Measurements from ENCODE around the gene MINDY2. TPM values are rescaled to one million over a fixed set of nuclear protein-coding genes. Genes with fewer than 3 reads are reported as not detected.
"Not testable (repeated sequence)": the region's sequence is repeated elsewhere in the genome, so short reads cannot be mapped to it uniquely, and the experiment has no call there.

Gene MINDY2
- total RNA-seq, 1 donor = 19.9 TPM

DNA sequence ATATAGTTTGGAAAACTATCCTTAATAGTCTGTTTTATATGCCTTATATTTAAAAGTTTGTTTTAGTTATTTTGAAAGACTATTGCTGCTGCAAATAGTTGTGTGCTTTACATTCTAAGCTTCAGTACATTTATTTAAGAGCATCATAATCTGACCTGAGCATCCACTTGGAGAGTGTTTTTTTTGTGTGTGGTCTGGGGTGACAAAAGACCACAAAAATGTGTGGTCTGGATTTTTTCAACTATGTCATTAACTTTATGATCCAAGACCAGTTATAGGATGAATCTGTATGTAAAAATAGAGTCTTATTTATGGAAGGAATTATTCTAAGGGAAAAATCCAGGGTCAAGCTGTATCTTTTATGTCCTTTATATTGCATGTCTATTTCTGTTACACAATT lies 85.0 kb downstream of the MINDY2 start:
- no peaks in the 10 kb centered on the region for H3K79me2 ChIP-seq (ENCODE audit: insufficient read depth, low read length)
- H3K4me3 ChIP-seq (ENCODE audit: insufficient read depth, low read length) = no peak overlapping the region
- peaks cover 3% of the 10 kb centered on the region for H3K36me3 ChIP-seq (ENCODE audit: insufficient read depth, low read length)
- no peak for TF ChIP-seq CTCF (IDR thresholded peaks at IDR 0.05; ENCODE audit: extremely low read depth, low read depth, low read length)
- peaks cover 17% of the 10 kb centered on the region for H3K4me1 ChIP-seq (ENCODE audit: insufficient read depth, low read length)
- H3K4me2 ChIP-seq (ENCODE audit: insufficient read depth, low read length) = no peak overlapping the region
- H3K9me3 ChIP-seq (ENCODE audit: low read depth, low read length) = no peaks in the 10 kb centered on the region
- H2AFZ ChIP-seq (ENCODE audit: low read length) = no peak overlapping the region
- no peaks in the 10 kb centered on the region for H3K27me3 ChIP-seq (ENCODE audit: insufficient read depth, low read length)
- no peaks in the 10 kb centered on the region for H4K20me1 ChIP-seq (ENCODE audit: insufficient read depth, low read length)
- H3K27ac ChIP-seq (ENCODE audit: low read depth, low read length) = peak overlapping the region; percentile 37
- no peak for DNase-seq (ENCODE audit: insufficient read length, low spot score, missing footprints)

- not testable (repeated sequence) for H3K79me2 ChIP-seq (ENCODE audit: insufficient read depth, low read length); H3K4me2 ChIP-seq (ENCODE audit: insufficient read depth, low read length); H3K36me3 ChIP-seq (ENCODE audit: insufficient read depth, low read length); H3K27ac ChIP-seq (ENCODE audit: low read depth, low read length); H2AFZ ChIP-seq (ENCODE audit: low read length); H3K4me3 ChIP-seq (ENCODE audit: insufficient read depth, low read length); H3K27me3 ChIP-seq (ENCODE audit: insufficient read depth, low read length); H3K9me3 ChIP-seq (ENCODE audit: low read depth, low read length); DNase-seq (ENCODE audit: insufficient read length, low spot score, missing footprints); H4K20me1 ChIP-seq (ENCODE audit: insufficient read depth, low read length)
- peaks cover 17% of the 10 kb centered on the region for H3K4me1 ChIP-seq (ENCODE audit: insufficient read depth, low read length)
These were observed 85.5 kb downstream of the MINDY2 start for GRCh38 chr15:58856621-58857020.

DNA sequence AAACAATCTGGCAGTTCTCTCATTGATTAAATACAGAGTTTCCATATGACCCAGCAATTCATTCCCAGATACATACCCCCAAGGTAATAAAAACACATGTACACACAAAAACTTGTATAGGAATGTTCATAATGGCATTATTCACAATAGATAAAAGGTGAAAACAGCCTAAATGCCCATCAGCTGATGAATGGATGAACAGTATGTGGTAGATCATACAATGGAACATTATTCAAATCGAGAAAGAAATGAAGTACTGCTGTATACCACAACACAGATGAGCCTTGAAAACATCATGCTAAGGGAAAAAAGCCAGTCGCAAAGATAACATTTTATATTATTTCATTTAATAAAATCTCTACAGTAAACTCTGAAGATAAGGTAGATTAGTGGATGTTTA lies 91.2 kb downstream of the MINDY2 start:
- Histone ChIP-seq H3K9me3 (ENCODE audit: low read depth, low read length) (no peaks in the 10 kb centered on the region), H3K4me3 (ENCODE audit: insufficient read depth, low read length) (no peak overlapping the region), H3K79me2 (ENCODE audit: insufficient read depth, low read length) (no peaks in the 10 kb centered on the region), H2AFZ (ENCODE audit: low read length) (no peak overlapping the region), H3K27ac (ENCODE audit: low read depth, low read length) (no peak overlapping the region), H3K27me3 (ENCODE audit: insufficient read depth, low read length) (no peaks in the 10 kb centered on the region), H3K36me3 (ENCODE audit: insufficient read depth, low read length) (no peaks in the 10 kb centered on the region), H3K4me2 (ENCODE audit: insufficient read depth, low read length) (no peak overlapping the region), H3K4me1 (ENCODE audit: insufficient read depth, low read length) (no peaks in the 10 kb centered on the region), H4K20me1 (ENCODE audit: insufficient read depth, low read length) (no peaks in the 10 kb centered on the region)
- no peak for TF ChIP-seq CTCF (IDR thresholded peaks at IDR 0.05; ENCODE audit: extremely low read depth, low read depth, low read length)
- DNase-seq (ENCODE audit: insufficient read length, low spot score, missing footprints) = no peak

- DNase-seq (ENCODE audit: insufficient read length, low spot score, missing footprints) = no peak
- H3K79me2 ChIP-seq (ENCODE audit: insufficient read depth, low read length) = no peaks in the 10 kb centered on the region
- no peaks in the 10 kb centered on the region for H3K9me3 ChIP-seq (ENCODE audit: low read depth, low read length)
- no peak overlapping the region for H3K4me2 ChIP-seq (ENCODE audit: insufficient read depth, low read length)
- H3K4me1 ChIP-seq (ENCODE audit: insufficient read depth, low read length) = no peaks in the 10 kb centered on the region
- no peak for TF ChIP-seq CTCF (IDR thresholded peaks at IDR 0.05; ENCODE audit: extremely low read depth, low read depth, low read length)
- H3K27ac ChIP-seq (ENCODE audit: low read depth, low read length) = no peak overlapping the region
- H2AFZ ChIP-seq (ENCODE audit: low read length) = no peak overlapping the region
- no peak overlapping the region for H3K4me3 ChIP-seq (ENCODE audit: insufficient read depth, low read length)
- no peaks in the 10 kb centered on the region for H3K27me3 ChIP-seq (ENCODE audit: insufficient read depth, low read length)
- no peaks in the 10 kb centered on the region for H3K36me3 ChIP-seq (ENCODE audit: insufficient read depth, low read length)
- no peaks in the 10 kb centered on the region for H4K20me1 ChIP-seq (ENCODE audit: insufficient read depth, low read length)
These were observed 93.7 kb downstream of the MINDY2 start for GRCh38 chr15:58864602-58865424.
